ENCODE results near the gene ODC1.
"Not testable (repeated sequence)": the region's sequence is repeated elsewhere in the genome, so short reads cannot be mapped to it uniquely, and the experiment has no call there.

GRCh38 chr2:10457195-10457594 lies 9.1 kb upstream of the ODC1 start:
- TF ChIP-seq CTCF (IDR thresholded peaks at IDR 0.05; ENCODE audit: low read depth, low read length); POLR2A (IDR thresholded peaks at IDR 0.05; ENCODE audit: extremely low read depth, insufficient read length): not testable (repeated sequence)

Data from NB4 (cell line).